Skeletal muscle cell (primary cell): Measurements from ENCODE around the gene RPS19.
"Not testable (repeated sequence)": the region's sequence is repeated elsewhere in the genome, so short reads cannot be mapped to it uniquely, and the experiment has no call there.

ENCODE experiments used
- DNase-seq: peaks from one replicate; pipeline ENCODE4 v3.0.0-alpha.2; 2010; ENCODE audit warnings: low read depth
- H3K4me3 ChIP-seq: 2 replicates; pipeline ENCODE4 v1.5.1; 2011; ENCODE audit warnings: low read depth, mild to moderate bottlenecking, control low read depth, low read length, moderate library complexity

The RPS19 gene

GRCh38 chr19:41910992-41911888 lies 51.2 kb downstream of the RPS19 start:
- no peak for DNase-seq
- H3K4me3 ChIP-seq, result no peak overlapping the region

DNA sequence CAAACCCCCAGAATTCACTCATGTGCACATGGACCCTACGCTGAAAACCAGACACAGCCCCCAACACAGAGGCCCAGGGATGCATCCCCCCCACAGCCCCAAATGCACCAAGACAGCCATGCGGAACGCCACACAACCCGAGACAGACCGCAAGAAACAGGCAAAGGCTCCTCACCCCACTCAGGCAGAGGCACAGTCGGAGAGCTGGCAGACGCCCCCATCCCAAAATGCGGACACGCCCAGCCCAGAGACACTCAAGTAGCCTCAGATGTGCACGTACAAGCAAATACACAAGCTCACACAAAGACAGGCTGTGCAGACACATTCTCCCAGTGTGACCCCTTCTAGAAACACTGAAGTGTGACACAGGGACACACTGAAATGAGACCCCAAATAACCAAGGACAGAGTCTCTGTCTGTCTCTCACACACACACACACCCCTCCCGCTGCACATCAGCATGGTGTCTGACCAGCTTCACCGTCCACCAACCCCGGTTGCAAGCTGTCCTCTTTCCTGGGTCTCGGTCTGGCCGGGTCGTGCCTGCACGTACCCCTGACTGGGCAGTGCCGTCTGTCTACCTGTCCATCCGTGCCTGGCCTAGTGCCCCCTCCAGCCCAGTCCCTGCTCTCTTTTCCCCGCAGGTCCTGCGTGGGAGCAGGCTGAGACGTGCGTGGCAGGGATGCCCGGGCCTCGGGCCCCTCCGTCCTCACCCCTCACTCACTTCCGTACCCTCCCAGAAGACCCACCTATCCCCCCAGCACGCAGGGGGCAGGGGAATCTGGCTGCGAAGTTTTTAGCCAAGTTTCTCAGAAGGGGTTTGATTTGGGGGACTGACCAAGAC lies 52.1 kb downstream of the RPS19 start:
- DNase-seq, result no peak
- no peak overlapping the region for H3K4me3 ChIP-seq

- DNase-seq, result no peak
- no peak overlapping the region for H3K4me3 ChIP-seq
Observed at GRCh38 chr19:41912899-41913537, 53.0 kb downstream of the RPS19 start.

DNA sequence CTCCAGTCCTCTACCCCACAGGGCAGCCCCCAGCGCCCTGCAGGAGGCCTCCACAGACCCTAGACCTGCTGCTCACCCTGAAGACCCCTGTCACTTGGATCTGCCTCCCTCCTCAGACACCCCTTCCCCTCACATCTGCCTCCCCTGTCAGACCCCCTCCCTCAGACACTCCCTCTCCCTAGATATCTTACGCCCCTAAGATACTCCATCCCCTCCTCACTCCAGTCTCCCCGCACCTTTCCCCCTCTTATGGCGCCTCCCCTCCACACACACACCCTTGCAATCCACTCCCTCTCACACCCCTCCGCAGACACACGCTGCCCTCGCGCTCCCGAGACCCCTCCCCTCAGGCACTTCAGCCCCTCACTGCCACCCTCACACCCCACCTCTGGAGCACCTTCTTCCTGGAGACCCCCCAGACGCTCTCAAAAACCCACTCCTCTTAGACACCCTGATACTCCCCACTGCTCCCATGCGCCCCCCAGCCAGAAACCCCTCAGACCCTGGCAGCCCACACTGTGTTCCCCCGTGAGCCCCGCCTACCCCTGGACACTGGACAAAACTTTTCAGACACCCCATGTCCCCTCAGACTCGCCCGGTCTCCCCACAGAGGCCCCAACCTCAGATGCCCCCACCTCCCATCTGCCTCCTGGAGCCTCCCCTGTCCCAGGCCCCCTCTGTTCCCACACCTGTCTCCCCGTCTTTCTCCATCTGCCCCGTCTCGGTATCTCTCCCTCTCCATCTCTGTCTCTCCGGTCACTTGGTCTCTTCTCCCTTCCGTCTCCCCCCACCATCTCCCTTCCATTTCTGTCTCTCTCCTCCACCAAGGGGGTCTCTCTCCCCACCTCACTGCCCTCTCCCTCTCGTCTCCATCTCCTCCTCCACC lies 53.7 kb downstream of the RPS19 start:
- H3K4me3 ChIP-seq, result no peak overlapping the region
- DNase-seq, result no peak

DNA sequence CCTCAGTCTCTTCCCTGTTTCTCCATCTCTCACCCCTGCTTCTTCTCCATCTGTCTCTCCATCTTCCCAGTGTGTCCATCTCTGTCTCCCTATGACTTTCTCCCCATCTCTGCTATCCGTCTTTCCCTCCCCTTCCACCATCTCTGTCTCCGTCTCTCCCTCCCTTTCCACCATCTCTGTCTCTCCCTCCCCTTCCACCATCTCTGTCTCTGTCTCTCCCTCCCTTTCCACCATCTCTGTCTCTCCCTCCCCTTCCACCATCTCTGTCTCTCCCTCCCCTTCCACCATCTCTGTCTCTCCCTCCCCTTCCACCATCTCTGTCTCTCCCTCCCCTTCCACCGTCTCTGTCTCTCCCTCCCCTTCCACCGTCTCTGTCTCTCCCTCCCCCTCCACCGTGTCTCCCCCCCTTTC lies 54.4 kb downstream of the RPS19 start:
- DNase-seq, H3K4me3 ChIP-seq: not testable (repeated sequence)

DNA sequence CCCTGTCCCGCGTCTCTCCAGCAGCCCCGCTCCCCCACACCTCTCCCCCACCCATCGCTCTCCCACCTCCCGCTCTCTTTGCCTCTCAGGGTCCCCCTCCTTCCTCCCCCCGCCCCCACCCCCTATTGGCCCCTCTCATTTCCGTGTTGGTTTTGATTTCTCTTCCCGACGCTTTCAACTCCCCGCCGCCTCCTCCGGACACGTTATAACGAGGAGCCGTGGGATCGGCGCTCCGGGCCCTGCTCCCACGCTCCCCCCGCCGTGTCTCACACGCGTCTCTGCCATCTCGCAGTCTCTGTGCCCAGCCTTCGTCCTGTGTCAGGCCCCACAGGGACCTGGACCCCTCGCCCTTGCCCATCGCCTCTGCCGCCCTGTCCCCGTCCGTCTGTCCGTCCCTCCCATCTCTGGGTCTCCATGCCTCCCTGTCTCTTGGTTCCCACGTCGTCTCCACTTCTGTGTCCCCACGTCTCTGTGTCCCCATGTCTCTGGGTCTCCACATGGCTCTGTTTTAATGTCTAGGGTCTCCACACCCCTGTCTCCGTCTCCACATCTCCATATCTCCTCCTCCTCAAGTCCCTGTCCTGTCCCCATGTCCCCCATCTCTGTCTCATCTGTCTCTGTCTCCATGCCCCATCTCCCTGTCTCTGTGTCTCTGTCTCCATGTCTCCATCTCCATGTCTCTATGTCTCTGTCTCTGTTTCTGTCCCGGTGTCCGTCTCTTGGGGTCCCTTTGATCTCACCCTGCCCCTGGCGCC lies 55.1 kb downstream of the RPS19 start:
- no peak for DNase-seq
- no peak overlapping the region for H3K4me3 ChIP-seq

DNA sequence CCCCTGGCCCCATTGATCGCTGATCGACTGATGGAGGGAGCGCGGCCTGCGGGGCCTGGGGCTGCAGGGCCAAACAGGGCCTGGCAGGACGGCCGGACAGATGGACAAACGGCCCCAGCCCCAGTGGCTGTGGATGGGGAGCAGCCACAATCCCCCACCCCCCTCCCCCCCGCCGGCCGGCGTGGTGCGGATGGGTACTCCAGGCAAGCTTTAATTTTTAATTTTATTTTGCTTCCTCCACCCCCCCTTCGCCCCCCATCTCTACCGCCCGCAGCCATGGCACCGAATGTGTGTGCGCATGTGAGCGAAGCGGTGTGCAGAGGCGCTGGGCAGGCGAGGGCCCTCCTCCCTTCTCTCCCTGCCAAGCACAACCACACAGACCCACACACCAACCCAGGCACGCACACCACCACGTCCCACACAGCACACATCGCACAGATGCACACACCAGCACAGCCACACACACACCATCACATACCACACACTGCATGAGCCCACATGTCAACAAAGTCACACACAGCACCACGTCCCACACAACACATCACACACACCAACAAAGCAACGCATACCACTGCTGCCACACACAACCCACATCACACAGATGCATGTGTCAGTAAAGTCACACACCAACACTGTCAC lies 55.8 kb downstream of the RPS19 start:
- no peak for DNase-seq
- H3K4me3 ChIP-seq, result no peak overlapping the region

DNA sequence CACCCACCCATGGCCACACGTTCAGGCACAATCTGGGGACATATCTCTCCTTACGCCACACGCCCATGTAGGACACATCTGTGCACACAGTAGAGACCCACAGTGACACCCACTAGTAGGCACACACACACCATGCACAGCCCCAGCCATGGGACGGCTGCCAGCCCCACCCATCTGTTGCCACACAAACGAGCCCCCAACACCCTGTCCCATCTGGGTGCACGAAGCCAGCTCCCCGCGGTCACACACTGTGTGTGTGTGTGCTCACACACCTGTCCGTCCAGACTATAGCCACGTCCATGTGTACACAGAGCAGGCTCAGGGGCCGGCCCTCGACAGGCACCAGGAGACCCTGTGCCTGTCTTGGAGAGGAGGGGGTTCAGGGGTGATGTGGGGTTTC lies 57.6 kb downstream of the RPS19 start:
- no peak overlapping the region for H3K4me3 ChIP-seq
- DNase-seq, result no peak

DNA sequence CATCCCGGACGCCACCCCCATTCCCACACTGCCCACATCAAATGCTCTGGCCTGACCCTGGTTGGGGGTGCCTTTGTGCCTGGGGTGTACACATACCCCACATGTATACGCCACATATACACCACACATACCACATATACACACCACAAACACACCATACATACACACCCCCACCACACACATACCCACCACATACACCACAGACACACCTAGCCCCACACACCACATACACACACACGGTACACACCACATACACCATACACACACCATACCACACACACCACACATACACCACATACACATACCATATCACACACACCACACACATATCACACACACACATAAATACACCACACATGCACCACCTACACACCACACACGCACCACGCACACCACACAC lies 58.0 kb downstream of the RPS19 start:
- no peak overlapping the region for H3K4me3 ChIP-seq
- DNase-seq, result no peak

DNA sequence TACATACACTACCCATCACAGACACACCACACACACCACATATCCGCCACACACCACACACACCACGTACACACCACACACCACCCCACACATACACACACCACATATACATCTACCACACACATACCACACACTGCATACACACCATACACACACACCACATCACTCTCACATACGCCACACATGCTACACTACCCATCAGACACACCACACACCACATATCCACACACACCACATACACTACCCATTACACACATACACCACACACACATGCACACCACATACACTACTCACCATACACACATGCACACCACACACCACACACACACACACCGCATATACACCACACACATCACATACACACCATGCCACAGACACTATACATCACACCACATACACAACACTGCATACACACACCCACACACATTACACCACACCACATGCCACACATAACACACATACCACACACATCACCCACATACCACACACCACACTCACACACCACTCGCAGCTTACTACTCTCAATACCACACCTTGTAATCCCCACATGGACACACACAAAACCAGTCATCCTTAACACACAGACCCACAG lies 58.7 kb downstream of the RPS19 start:
- DNase-seq, result no peak
- H3K4me3 ChIP-seq, result no peak overlapping the region

DNA sequence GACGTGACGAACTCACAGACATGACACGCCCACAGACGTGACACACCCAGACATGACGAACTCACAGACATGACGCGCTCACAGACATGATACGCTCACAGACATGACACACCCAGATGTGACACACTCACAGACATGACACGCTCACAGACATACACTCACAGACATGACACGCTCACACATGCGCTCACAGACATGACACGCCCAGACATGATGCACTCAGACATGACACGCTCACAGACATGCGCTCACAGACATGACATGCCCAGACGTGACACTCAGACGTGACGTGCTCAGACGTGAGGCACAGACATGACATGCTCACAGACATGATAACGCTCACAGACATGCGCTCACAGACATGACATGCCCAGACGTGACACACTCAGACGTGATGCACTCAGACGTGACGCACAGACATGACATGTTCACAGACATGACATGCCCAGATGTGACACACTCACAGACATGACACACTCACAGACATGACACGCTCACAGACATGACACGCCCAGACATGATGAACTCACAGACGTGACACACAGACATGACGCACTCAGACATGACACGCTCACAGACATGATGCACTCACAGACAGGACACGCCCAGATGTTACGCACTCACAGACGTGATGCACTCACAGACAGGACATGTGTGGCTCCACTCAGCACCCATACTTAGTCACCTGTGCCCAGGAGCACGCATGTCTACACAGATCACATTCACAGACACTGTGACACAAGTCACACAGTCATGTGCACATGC lies 60.1 kb downstream of the RPS19 start:
- no peak overlapping the region for H3K4me3 ChIP-seq

GRCh38 chr19:41920882-41921576 lies 61.0 kb downstream of the RPS19 start:
- no peak for DNase-seq
- no peak overlapping the region for H3K4me3 ChIP-seq

More for the DNA sequence above, 60.1 kb downstream of the RPS19 start:
- no peak for DNase-seq

DNA sequence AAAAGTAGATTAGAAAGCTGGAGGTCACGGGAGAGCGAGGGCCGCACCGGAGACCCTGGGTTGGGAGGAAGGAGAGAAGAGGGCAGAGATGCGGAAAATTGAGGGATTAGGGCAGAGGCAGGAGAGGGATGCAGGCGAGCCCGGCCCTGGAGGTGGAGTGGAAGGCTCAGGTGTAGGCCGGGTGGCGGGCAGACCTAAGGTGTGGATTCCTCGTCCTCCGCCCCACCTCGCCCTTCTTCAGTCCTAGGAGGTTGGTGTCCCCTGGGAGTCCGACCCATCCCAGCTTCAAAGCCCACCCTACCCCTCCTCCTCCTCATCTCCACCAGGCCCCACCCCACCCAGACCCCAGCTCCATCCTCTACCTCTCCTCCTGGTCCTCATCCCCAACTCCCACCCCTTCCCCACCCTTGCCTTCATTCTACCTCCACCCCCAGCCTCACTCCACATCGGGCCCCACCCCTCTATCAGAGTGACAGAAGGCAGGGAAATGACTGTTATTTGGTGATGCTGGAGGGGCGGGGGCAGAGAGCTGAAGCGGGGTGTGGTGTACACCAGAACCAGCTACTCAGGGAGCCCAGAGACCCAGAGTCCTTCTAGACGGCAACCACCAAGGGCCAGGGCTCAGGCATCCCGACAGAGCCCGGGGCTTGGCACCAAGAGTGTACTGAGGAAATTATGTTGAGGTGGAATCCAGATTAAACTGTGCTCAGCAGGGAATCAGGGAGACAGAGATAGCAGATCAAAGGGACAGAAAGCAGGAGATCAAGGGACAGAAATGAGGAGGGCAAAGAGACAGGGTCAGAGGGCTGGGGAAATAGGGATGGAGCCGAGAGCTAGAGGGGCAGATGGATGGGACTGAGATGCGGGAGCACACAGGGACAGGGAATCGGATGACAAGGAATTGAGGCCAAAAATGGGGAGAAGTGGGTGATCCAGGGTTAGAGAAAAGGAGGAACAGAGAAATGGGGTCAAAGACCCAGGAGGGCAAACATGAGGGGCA lies 61.8 kb downstream of the RPS19 start:
- H3K4me3 ChIP-seq, result no peak overlapping the region
- no peak for DNase-seq
